HepG2 (cell line): ENCODE results near the gene AHCYL2. TPM values are rescaled to one million over a fixed set of nuclear protein-coding genes. Genes with fewer than 3 reads are reported as not detected.
A peak's percentile ranks its signal among the peaks of the same experiment; 100 is the strongest.
"Not testable (repeated sequence)": the region's sequence is repeated elsewhere in the genome, so short reads cannot be mapped to it uniquely, and the experiment has no call there.

Experiments
- ATAC-seq: fragments of 200-7000 bp; cut with Tn5 transposase; 3 replicates; pipeline ENCODE4 v1.9.1; 2020; ENCODE audit warnings: mild to moderate bottlenecking, moderate library complexity
- BruUV-seq: library from RNA; stranded (reverse); fragments of 400-500 nt; replicated peaks from 2 replicates; lab custom pipeline; 2021; lab: Mats Ljungman, UMichigan
- CTCF ChIA-PET: fragments of 300-600 bp; formaldehyde crosslinking; extraction: SDS; loops from one replicate; lab custom pipeline; 2021; ENCODE audit warnings: low total read pairs, inconsistent platforms, low intra/inter-chr PET ratio; lab: Yijun Ruan, JAX
- POLR2A ChIA-PET: fragments of 350-600 bp; sonication (Branson Sonifier 250); formaldehyde crosslinking; loops from one replicate; lab custom pipeline; 2020; ENCODE audit warnings: antibody characterized with exemption, inconsistent platforms; lab: Yijun Ruan, JAX
- DNase-seq: peaks from one replicate; pipeline ENCODE4 v3.0.0-alpha.2; 2015; ENCODE audit warnings: low spot score
- FAIRE-seq: peaks from 3 replicates; lab custom pipeline; 2011; peaks lifted over from hg19 to GRCh38; lab: Jason Lieb, UNC
- H2AFZ ChIP-seq: one replicate; pipeline ENCODE4 v1.6.1; 2011; ENCODE audit warnings: low read length, inconsistent platforms
- H3K27ac ChIP-seq: fragments of 300-600 bp; 3 replicates; pipeline ENCODE4 v1.8.0; 2011; ENCODE audit warnings: mixed run types, mild to moderate bottlenecking, mixed read lengths, low read length, inconsistent platforms; ENCODE audit not compliant: insufficient read depth; ENCODE audit errors: extremely low read length
- H3K27me3 ChIP-seq, 2 experiments: fragments of 200-600 bp in 1 of 2; 2 replicates in 1 of 2; 3 replicates in 1 of 2; pipeline versions ENCODE4 v1.6.0 to v1.8.0; 2011; ENCODE audit warnings: low read length in 2 of 2, mild to moderate bottlenecking in 2 of 2, moderate library complexity in 2 of 2, inconsistent platforms in 1 of 2; ENCODE audit not compliant: insufficient read depth in 2 of 2, control insufficient read depth in 1 of 2
- H3K36me3 ChIP-seq, 2 experiments: fragments of 200-600 bp in 1 of 2; replicated peaks in 1 of 2; 2 replicates in 1 of 2; 3 replicates in 1 of 2; pipeline versions ENCODE4 v1.5.1 to v1.8.0; 2011; ENCODE audit warnings: low read length in 2 of 2, inconsistent platforms in 1 of 2; ENCODE audit not compliant: insufficient read depth in 2 of 2, control insufficient read depth in 1 of 2
- H3K4me1 ChIP-seq: 2 replicates; pipeline ENCODE4 v1.5.1; 2012; ENCODE audit warnings: low read length, inconsistent platforms; ENCODE audit not compliant: insufficient read depth
- H3K4me2 ChIP-seq: 2 replicates; pipeline ENCODE4 v1.6.0; 2011; ENCODE audit warnings: low read depth, low read length, inconsistent platforms
- H3K4me3 ChIP-seq, 3 experiments: fragments of 200-600 bp in 1 of 3; sonication (generic), shearing (Covaris generic) in 1 of 3; replicated peaks in 1 of 3; 2 replicates each; pipeline ENCODE4 v1.5.1; 2011 to 2016; ENCODE audit warnings: low read length in 3 of 3, inconsistent platforms in 2 of 3, low read depth in 2 of 3, mild to moderate bottlenecking in 2 of 3, control low read depth in 1 of 3, mixed read lengths in 1 of 3; ENCODE audit not compliant: insufficient read depth in 1 of 3
- H3K79me2 ChIP-seq: one replicate; pipeline ENCODE4 v1.6.1; 2011; ENCODE audit warnings: low read length, inconsistent platforms; ENCODE audit not compliant: insufficient read depth
- H3K9ac ChIP-seq: 2 replicates; pipeline ENCODE4 v1.6.0; 2011; ENCODE audit warnings: mild to moderate bottlenecking, low read depth, low read length, inconsistent platforms; ENCODE audit not compliant: insufficient read depth
- H3K9me3 ChIP-seq: 2 replicates; pipeline ENCODE4 v1.5.1; 2012; ENCODE audit warnings: mild to moderate bottlenecking, low read length
- H4K20me1 ChIP-seq: 2 replicates; pipeline ENCODE4 v1.6.0; 2011; ENCODE audit warnings: inconsistent platforms, mild to moderate bottlenecking, low read length, moderate library complexity; ENCODE audit not compliant: insufficient read depth
- WGBS: methylation state at CpG from one replicate; pipeline ENCODE4 v1.1.6; 2017; ENCODE audit warnings: low lambda C conversion rate; 5-methylcytosine and 5-hydroxymethylcytosine counted together
- in situ Hi-C: cut with HindIII; loops from 2 replicates; pipeline ENCODE4 v1.10.0; 2017; ENCODE audit warnings: low pct_unique_long_range_greater_than_20kb; ENCODE audit not compliant: extremely low pct_ligation_motif_present
- intact Hi-C: fragments of 100-400 bp; cut with micrococcal nuclease; formaldehyde crosslinking; loops from one replicate; pipeline ENCODE4 v1.10.0; 2022; ENCODE audit not compliant: unreplicated experiment
- polyA plus RNA-seq, 8 experiments: library from polyadenylated mRNA; depleted of rRNA in 3 of 8; stranded (reverse) in 7 of 8; unstranded in 1 of 8; fragments of >200 nt; fragmentation: Illumina TruSeq in 4 of 8; extraction: Trizol in 4 of 8; gene quantifications; 2 replicates each; pipeline versions ENCODE4 v1.2.1 to v1.2.3, GENCODE V29; 2011 to 2016; ENCODE audit warnings: low read depth in 4 of 8, missing spikeins in 1 of 8, mixed read lengths in 1 of 8; ENCODE audit not compliant: insufficient read depth in 1 of 8
- total RNA-seq, 5 experiments: library from RNA; depleted of rRNA; stranded (reverse); fragments of >200 nt; fragmentation: Illumina TruSeq; extraction: Trizol; gene quantifications; 2 replicates each; pipeline ENCODE4 v1.2.3, GENCODE V29; 2016; ENCODE audit warnings: low read depth in 1 of 5
- TF ChIP-seq, protein P1 (sequence below): sonication (generic); formaldehyde crosslinking; IDR thresholded peaks from 2 replicates; pipeline ENCODE4 v1.5.1; 2020; ENCODE audit warnings: mild to moderate bottlenecking, missing genetic modification reagents, moderate library complexity

The AHCYL2 gene
- total and polyA plus RNA-seq, 2 of the 13 experiments (the other 11 are each of a cell fraction or from before 2014, with no cell fraction given), result 9.5 to 14.7 TPM

DNA sequence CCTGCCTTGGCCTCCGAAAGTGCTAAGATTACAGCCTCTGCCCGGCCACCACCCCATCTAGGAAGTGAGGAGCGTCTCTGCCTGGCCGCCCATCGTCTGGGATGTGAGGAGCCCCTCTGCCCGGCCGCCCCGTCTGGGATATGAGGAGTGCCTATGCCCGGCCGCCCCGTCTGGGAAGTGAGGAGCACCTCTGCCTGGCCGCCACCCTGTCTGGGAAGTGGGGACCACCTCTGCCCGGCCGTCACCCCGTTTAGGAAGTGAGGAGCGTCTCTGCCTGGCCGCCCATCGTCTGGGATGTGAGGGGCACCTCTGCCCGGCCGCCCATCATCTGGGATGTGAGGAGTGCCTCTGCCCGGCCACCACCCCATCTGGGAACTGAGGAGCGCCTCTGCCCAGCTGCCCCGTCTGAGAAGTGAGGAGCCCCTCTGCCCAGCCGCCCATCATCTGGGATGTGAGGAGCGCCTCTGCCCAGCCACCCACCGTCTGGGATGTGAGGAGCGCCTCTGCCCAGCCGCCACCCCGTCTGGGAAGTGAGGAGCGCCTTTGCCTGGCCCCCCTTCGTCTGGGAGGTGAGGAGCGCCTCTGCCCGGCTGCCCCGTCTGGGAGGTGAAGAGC lies 8.6 kb upstream of the AHCYL2 start:
- H3K9ac ChIP-seq, intact Hi-C loops, H3K4me3 ChIP-seq, POLR2A ChIA-PET, H3K79me2 ChIP-seq, H3K27me3 ChIP-seq, CTCF ChIA-PET, H3K4me2 ChIP-seq, BruUV-seq, H4K20me1 ChIP-seq, H3K9me3 ChIP-seq, H3K36me3 ChIP-seq, H3K27ac ChIP-seq, H2AFZ ChIP-seq, DNase-seq, FAIRE-seq, ATAC-seq: not testable (repeated sequence)
- peaks cover 27% of the 10 kb centered on the region for H3K4me1 ChIP-seq
- WGBS, result 84% methylated on average over 8 of the region's 34 CpGs
- in situ Hi-C loops, result loop anchor here (5.0 kb wide), 1 partner anchor 81 kb away; no protein-coding TSS in a partner anchor
- TF ChIP-seq, protein P1, sequence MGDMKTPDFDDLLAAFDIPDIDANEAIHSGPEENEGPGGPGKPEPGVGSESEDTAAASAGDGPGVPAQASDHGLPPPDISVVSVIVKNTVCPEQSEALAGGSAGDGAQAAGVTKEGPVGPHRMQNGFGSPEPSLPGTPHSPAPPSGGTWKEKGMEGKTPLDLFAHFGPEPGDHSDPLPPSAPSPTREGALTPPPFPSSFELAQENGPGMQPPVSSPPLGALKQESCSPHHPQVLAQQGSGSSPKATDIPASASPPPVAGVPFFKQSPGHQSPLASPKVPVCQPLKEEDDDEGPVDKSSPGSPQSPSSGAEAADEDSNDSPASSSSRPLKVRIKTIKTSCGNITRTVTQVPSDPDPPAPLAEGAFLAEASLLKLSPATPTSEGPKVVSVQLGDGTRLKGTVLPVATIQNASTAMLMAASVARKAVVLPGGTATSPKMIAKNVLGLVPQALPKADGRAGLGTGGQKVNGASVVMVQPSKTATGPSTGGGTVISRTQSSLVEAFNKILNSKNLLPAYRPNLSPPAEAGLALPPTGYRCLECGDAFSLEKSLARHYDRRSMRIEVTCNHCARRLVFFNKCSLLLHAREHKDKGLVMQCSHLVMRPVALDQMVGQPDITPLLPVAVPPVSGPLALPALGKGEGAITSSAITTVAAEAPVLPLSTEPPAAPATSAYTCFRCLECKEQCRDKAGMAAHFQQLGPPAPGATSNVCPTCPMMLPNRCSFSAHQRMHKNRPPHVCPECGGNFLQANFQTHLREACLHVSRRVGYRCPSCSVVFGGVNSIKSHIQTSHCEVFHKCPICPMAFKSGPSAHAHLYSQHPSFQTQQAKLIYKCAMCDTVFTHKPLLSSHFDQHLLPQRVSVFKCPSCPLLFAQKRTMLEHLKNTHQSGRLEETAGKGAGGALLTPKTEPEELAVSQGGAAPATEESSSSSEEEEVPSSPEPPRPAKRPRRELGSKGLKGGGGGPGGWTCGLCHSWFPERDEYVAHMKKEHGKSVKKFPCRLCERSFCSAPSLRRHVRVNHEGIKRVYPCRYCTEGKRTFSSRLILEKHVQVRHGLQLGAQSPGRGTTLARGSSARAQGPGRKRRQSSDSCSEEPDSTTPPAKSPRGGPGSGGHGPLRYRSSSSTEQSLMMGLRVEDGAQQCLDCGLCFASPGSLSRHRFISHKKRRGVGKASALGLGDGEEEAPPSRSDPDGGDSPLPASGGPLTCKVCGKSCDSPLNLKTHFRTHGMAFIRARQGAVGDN (CRISPR knock-in tag), result peak; percentile 49; the same call in 1 of the 2 replicates
